CD4-positive, alpha-beta T cell treated with Interleukin-4 for 4 hours (primary cell): ENCODE results near the gene INSR.
"Not testable (repeated sequence)": the region's sequence is repeated elsewhere in the genome, so short reads cannot be mapped to it uniquely, and the experiment has no call there.

Source experiments
- DNase-seq: peaks from one replicate; pipeline ENCODE4 v3.0.0-alpha.2; 2020

INSR gene

DNA sequence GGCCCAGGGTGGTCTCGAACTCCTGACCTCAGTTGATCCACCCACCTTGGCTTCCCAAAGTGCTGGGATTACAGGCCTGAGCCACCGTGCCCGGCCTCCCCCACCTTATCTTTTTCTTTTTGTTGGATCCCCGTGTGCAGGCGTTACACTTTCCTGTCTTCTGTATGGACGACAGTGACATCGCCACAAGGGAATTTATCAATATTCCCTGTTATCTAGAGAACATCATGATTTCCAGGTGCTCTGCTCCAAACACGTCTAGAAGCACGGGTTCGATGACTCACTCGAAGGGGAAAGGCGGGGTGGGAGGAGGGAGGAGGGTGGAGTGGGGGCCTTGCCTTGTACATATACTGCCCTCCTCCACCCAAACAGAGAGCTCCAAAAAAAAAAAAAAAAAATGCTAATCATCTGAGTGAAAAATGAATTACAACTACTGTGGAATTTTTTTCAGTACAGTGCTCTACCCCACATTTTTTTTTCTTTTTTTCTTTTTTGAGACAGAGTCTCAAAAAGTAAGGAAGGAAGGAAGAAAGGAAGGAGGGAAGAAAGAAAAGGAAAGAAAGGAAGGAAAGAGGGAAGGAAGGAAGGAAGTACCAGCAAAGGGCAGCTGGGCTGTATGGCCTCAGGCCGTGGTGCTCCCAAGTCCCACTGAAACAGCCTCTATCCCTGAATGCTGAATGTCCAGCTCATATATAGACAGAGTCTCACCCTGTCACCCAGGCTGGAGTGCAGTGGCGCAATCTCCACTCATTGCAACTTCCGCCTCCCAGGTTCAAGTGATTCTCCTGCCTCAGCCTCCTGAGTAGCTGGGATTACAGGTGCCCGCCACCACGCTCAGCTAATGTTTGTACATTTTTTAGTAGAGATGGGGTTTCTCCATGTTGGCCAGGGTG is 36.8 kb downstream of the INSR start:
- DNase-seq, result no peak

DNA sequence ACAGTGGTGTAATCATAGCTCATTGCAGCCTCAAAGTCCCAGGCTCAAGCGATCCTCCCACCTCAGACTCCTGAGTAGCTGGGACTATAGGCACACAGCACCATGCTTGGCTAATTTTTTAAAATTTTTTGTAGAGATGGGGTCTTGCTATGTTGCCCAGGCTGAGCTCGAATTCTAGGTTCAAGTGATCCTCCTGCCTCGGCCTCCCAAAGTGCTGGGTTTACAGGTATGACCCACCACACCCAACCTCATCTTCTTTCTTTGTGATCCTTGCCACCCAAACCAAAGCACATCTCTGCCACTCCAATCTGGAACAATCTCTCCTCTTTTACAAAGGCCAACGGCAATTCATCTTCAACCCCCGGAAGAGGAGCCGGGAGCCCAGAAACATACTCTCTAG is 38.6 kb downstream of the INSR start:
- no peak for DNase-seq

DNA sequence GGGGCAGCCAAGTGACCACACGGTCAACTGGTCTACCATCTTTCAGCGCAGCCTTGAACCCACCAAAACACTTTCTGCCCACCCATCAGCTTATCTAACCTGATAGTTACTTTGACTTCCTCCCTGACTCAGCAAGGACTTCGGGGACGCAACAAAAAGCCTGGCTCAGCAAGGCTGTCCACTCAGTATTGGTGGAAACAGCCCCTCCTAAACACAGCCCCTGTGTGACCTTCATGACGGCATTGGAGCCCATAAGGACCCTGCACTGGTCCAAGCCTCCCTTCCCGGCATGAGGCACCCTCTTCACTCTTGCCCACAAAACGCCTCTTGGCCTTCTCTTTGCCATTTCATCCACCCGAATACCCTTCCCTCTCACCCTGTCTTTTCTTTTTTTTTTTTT is 39.1 kb downstream of the INSR start:
- no peak for DNase-seq

GRCh38 chr19:7254590-7254989 is 39.6 kb downstream of the INSR start:
- DNase-seq, result no peak

- DNase-seq, result no peak
These were observed 41.9 kb downstream of the INSR start for GRCh38 chr19:7252364-7252763.

DNA sequence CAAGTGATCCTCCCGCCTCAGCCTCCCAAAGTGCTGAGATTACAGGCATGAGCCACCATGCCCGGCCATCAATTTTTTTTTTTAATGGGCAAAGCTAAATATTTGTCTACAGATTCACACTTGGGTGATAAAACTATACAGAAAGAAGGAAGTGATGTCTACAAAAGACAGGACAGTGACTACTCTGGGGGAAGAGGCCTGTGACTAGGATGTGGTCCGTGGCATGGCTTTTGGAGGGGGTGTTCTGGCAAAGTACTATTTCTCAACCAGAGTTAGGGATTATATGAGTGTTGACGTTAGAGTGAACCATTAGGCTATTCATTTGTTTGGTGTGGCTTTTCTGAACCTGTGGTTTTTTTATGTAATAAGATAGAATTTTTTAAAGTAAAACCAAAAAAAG is 42.7 kb downstream of the INSR start:
- DNase-seq, result no peak

- DNase-seq, result no peak
These were observed 43.3 kb downstream of the INSR start for GRCh38 chr19:7250951-7251350.

DNA sequence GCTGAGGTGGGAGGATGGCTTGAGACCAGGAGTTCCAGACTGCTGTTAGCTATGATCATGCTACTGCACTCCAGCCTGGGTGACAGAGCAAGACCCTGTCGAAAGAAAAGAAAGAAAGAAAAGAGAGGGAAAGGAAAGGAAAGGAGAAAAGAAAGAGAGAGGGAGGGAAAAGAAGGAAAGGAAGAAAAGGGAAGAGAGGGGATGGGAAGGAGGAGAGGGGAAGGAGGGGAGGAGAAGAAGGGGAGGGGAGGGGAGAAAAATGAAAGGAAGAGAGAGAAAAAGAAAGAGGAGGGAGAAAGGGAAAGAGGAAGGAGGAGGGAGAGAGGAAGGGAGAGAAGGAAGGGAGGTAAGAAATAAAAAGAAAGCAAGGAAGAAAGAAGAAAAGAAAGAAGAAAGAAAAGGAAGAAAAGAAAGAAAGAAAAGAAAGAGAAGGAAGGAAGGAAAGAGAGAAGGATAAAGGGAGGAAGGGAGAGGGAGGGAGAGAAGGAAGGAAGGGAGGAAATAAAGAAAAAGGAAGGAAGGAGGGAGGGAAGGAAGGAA is 44.1 kb downstream of the INSR start:
- DNase-seq, result no peak

DNA sequence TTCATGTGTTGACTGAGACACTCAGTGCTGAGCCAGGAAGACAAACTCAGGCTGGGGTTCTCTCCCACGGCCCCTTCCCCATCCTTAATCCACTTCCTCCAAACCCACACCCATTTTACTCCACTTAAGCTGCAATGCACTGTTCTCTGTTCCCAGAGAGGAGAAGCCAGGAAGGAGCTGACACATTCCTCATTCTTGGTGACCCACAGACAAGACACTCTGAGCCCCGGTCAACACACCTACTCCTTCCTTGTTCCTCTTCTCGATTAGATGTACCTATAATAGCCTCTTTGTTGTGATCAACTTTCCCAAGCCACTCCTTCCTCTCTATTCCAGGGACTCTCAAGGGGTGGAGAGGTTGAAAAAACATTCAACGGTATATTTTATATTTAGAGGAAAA is 47.1 kb downstream of the INSR start:
- no peak for DNase-seq

GRCh38 chr19:7246601-7247000 is 47.6 kb downstream of the INSR start:
- DNase-seq, result no peak

- no peak for DNase-seq
These were observed 51.5 kb downstream of the INSR start for GRCh38 chr19:7242601-7243258.

- DNase-seq, result no peak
These were observed 56.2 kb downstream of the INSR start for GRCh38 chr19:7238051-7238450.

GRCh38 chr19:7236153-7236552 is 58.1 kb downstream of the INSR start:
- no peak for DNase-seq

DNA sequence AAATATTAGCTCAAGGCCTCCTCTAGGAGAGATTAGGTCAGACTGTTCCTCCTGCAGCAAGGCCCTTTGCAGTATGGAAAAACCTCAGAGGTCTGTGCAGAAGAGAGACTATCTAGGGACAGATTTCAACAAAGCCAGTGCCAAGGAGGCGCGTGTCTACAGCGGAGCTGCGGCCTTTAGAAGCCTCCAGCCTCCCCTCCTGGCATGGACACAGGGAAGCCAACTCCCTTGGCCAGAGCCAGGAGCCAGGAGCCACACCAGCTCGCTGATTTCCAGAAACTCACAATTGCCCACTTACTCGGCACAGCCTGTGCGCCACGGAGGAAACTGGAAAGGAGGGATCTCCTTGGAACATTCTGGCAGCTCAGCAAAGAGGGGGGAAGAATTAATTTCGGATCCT is 63.4 kb downstream of the INSR start:
- DNase-seq, result no peak

DNA sequence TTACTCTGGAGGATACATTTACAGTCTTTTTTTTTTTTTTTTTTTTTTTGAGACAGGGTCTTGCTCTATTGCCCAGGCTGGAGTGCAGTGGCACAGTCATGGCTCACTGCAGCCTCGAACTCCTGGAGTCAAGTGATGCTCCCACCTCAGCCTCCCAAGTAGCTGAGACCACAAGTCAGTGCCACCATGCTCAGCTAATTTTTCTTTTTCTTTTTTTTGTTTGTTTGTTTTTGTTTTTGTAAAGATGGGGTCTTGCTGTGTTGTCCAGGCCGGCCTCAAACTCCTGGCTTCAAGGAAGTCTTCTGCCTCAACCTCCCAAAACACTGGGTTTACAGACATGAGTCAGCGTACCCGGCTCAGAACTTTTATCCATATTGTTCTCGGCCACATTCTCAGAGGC is 64.5 kb downstream of the INSR start:
- no peak for DNase-seq

GRCh38 chr19:7228935-7229541 is 65.2 kb downstream of the INSR start:
- DNase-seq, result no peak

DNA sequence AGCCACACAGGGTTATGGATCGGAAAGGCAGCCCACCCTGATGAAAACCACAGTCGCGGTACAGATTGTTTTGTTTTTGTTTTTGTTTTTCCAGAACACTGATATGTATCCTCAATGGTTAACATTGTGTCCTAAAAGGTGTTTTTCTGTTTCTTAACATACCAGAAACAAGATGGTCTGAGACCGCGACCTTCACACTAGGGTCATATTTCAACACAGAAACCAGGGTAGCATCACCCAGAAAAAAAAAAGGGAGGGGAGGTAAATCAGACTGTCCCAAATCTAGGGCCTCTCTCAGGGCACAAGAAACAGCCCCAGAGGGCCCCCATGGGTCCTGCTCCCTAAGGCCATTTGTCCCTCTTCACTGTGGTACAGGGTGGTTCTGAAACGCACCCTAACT is 66.5 kb downstream of the INSR start:
- DNase-seq, result no peak

- not testable (repeated sequence) for DNase-seq
These were observed 67.1 kb downstream of the INSR start for GRCh38 chr19:7227149-7227548.

- no peak for DNase-seq
These were observed 67.5 kb downstream of the INSR start for GRCh38 chr19:7226739-7227138.

DNA sequence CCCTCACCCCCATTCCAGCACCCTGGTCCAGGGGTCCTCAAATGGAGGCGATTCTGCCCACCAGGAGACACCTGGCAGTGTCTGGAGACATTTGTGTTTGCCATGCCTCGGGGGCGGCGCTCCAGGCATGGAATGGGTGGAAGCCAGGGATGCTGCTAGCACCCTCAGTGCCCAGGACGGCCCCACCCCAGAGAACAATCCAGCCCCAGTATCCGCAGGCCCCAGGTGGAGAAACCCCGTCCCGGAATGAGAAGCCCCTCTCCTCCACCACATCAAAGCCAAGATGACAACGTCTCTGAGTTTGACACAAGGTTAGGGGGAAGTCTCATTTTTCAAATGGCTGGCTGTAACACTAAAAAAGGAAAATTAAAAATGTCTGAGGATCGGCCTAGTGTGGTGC is 68.5 kb downstream of the INSR start:
- no peak for DNase-seq

DNA sequence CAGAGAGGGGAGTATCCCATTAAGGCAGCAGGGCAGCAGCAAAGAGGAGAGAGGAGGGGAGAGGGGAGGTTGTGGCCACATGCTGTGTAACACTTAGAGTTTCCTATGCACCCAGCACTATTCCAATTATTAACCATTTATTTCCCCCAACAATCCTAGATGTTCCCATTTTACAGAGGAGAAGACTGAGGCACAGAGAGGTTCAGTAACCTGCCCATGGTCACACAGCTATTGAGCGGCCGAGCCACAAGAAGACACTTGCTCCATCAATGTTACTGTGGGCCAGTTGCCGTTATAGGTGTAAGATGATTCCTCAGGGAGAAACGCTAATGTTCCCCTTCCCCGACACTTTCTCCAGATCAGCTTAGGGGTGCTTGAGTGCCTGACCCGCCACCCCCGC is 69.2 kb downstream of the INSR start:
- no peak for DNase-seq

GRCh38 chr19:7224209-7224686 is 70.0 kb downstream of the INSR start:
- no peak for DNase-seq

DNA sequence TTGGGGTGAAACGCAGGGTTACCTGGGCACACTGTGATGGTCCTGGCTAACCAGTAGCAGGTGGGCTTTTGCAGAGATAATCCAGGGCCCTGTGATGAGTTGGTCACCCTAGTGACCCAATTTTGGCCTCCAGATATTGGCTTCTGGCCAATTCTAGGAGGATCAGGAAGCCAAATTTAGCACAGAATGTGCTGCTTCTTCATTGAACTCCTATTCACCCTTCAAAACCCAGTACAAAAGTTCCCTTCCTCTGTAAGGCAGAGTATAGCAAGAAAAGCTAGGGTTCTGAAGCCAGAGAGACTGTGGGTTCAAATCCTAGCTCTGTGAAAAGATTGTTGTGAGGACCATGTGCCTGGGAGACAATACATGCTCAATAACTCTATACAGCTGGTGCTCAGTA is 70.8 kb downstream of the INSR start:
- DNase-seq, result no peak

DNA sequence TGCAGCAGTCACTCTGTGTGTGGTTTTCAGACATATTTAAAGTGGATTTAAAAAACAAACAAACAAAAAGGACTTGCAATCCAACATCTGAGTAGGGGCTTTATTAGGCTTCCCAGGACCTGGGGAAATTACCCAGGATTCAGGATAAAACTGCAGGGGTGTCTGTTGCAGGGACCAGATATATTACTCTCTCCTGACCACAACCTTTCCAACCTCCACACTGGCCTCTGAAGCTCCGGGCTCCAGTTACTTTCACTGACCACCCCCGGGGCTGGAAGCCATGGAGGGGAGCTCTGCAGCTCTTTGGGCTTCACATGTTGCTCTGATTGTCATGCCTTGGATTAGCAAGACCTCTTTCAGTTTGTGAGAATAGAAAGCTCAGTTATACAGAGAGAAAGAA is 75.2 kb downstream of the INSR start:
- DNase-seq, result no peak
